Limb (tissue), 2 donors: ENCODE data around the gene GOSR2.
"Not testable (repeated sequence)": the region's sequence is repeated elsewhere in the genome, so short reads cannot be mapped to it uniquely, and the experiment has no call there.

Experiments
- DNase-seq, 2 donors: peaks; one replicate each; pipeline ENCODE4 v3.0.0-alpha.2; 2016; ENCODE audit errors: extremely low spot score in 2 of 2

The GOSR2 gene

DNA sequence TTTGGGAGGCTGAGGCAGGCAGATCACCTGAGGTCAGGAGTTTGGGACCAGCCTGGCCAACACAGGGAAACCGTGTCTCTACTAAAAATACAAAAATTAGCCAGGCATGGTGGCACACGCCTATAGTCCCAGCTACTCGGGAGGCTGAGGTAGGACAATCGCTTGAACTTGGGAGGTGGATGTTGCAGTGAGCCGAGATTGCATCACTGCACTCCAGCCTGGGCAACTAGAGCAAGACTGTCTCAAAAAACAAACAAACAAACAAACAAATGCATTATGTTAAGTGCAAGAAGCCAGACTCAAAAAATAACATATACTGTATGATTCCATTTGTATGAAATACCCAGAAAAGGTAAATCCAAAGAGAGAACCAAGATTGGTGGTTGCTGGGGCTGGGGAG, 65.0 kb downstream of the GOSR2 start:
- not testable (repeated sequence) for DNase-seq

DNA sequence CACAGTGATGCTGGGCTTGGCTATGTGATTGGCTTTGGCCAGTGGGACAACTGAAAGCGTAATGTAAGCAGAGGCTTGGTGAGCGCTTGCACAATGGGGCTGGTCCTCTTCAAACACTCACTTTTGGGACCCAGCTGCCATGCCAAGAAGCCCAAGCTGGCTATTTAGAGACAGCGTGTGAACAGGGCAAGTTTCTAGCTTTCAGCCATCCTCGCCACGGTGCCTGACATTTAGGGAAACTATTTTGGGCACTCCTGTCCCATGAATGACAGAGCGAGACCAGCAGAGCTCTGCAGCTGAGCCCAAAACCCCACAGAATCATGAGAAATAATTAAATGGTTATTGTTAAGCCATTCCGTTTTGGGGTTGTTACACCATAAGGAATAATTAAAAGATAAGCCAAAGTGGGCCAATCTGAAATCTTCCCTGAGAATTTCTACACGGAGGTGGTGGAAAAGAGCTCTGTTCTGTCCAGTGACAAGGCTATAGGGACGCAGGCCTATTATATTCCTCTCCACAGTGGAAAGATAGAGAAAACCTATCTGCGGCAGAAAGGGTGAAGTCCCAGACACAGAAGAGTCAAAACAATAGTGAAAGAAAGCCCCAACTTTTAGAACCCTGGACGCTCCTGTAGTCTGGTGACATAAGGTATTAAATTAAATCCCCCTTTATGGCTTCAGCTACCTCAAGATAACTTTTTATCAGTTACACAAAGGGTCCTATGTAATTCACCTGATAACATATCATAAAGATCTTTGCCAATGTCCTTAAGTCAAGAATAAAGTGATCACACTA, 66.9 kb downstream of the GOSR2 start:
- DNase-seq, result no peak

DNA sequence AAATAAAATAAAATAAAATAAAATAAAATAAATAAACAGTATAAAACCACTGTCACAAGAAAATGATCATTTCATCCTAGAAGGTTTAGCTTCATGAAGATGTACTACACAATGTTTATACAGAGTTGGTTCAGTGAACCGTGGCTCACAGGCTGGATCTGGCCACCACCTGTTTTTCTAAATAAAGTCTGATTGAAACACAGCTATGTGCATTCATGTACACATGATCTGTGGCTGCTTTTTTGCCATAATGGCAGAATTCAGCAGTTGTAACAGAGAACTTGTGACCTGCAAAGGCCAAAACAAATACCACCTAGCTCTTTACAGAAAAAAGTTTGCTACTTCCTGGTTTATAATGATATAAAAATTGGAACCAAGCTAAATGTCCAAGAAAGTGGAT, 68.7 kb downstream of the GOSR2 start:
- no peak for DNase-seq
